Spleen (tissue), 7 donors: ENCODE data around the gene NBPF15.
"Not testable (repeated sequence)": the region's sequence is repeated elsewhere in the genome, so short reads cannot be mapped to it uniquely, and the experiment has no call there.

Experiments used
- POLR2A ChIP-seq, 3 donors: fragments of 450-650 bp; IDR thresholded peaks; one replicate each; pipeline ENCODE4 v1.5.1; 2017; ENCODE audit warnings: antibody characterized with exemption in 3 of 3, mild to moderate bottlenecking in 1 of 3
- POLR2AphosphoS5 ChIP-seq, 3 donors: sonication (generic); formaldehyde crosslinking; IDR thresholded peaks; one replicate each; pipeline ENCODE4 v1.5.1; 2017; ENCODE audit warnings: antibody characterized with exemption in 3 of 3
- TF ChIP-seq, protein P1 (sequence below), 11 experiments: fragments of 200-600 bp in 7 of 11; fragments of 450-650 bp in 4 of 11; sonication (generic) in 4 of 11; IDR thresholded peaks in 8 of 11; conservative IDR thresholded peaks in 3 of 11; 1 replicate in 7 of 11; 2 replicates in 4 of 11; pipeline versions ENCODE4 v1.4.0 to v1.8.0; 2016 to 2021; ENCODE audit warnings: antibody characterized with exemption in 11 of 11, inconsistent platforms in 4 of 11, mild to moderate bottlenecking in 1 of 11
- donor health status: DM: no; HTN: no; CAD: no; lungs with moderate emphysema.
- donor health status: DM: no; HTN: no; CAD: no.
- donor health status: DM: no; HTN: no; CAD: no.

DNA sequence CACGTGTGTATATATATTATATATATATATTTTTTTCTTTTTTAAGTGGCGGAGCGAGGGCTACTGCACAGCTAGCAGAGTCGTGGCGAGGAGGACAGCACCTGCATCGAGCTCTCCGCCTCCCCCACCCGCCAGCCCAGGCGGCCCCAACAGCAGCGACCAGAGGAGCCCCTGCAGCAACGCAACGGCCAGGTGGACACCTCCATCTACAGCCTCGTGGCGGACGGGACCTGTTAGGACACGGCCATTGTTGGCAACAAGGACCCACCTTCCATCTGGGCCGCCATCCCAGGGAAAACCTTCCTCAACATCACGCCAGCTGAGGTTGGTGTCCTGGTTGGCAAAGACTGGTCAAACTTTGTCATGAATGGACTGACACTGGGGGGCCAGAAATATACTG is 19.1 kb downstream of the NBPF15 start:
- not testable (repeated sequence) for TF ChIP-seq POLR2A, POLR2AphosphoS5 (IDR thresholded peaks at IDR 0.05)
- TF ChIP-seq, protein P1, sequence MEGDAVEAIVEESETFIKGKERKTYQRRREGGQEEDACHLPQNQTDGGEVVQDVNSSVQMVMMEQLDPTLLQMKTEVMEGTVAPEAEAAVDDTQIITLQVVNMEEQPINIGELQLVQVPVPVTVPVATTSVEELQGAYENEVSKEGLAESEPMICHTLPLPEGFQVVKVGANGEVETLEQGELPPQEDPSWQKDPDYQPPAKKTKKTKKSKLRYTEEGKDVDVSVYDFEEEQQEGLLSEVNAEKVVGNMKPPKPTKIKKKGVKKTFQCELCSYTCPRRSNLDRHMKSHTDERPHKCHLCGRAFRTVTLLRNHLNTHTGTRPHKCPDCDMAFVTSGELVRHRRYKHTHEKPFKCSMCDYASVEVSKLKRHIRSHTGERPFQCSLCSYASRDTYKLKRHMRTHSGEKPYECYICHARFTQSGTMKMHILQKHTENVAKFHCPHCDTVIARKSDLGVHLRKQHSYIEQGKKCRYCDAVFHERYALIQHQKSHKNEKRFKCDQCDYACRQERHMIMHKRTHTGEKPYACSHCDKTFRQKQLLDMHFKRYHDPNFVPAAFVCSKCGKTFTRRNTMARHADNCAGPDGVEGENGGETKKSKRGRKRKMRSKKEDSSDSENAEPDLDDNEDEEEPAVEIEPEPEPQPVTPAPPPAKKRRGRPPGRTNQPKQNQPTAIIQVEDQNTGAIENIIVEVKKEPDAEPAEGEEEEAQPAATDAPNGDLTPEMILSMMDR (IDR thresholded peaks at IDR 0.05 in 8 of 11, conservative IDR thresholded peaks at IDR 0.05 in 3 of 11) = not testable (repeated sequence)
